ENCODE data around the gene STK38. TPM values are rescaled to one million over a fixed set of nuclear protein-coding genes. Genes with fewer than 3 reads are reported as not detected.

The STK38 gene
- total and polyA plus RNA-seq, 2 of the 13 experiments (the other 11 are each of a cell fraction or from before 2014, with no cell fraction given) = 10.3 to 20.7 TPM

DNA sequence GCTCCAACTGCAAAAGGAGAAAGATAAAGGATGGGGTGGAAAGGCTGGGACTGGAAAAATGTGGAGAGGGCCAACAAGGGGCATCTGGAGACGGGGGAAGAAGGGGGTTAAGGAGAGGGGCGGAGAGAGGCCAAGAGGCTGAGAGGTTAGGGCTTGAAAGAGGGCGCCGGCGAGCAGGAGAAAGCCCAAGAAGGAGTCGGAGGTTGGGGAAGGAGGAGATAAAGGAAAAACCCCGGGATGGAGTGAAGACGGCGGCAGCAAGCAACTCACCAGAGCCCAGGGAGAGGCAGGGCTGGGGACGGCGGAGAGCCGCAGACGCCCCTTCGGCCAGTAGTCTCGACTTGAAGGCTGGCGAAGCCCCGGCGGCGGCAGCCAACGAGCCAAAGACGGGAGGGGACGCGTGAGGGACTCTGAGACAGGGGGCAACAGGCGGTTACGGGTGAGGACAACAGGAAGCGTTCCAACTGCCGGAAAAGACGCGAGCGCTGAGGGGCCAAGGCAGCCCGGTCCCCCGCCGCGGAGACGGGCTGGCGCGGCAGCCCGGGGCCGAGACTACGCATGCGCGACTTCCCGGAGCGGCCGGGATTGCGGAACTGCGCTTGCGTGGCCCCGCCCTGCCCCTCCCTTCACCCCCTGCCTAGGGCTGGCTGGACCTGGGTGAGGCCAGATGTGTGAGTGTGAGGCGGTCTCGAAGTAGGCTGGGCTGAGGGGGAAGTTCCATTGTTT is at the start of gene STK38 (continued):
- 0 out of 2 replicates have a peak, but pooled peaks have one; percentile 26 for TF ChIP-seq ZNF569 (CRISPR knock-in tag; IDR thresholded peaks at IDR 0.05; ENCODE audit: borderline replicate concordance)
- no peak for TF ChIP-seq TMF1 (CRISPR knock-in tag; IDR thresholded peaks at IDR 0.05; ENCODE audit: low read depth)
- TF ChIP-seq FOXA3 (CRISPR knock-in tag; IDR thresholded peaks at IDR 0.05) = 0 out of 2 replicates have a peak, but pooled peaks have one; percentile 11
- peak; percentile 84 for TF ChIP-seq TBX2 (CRISPR knock-in tag; IDR thresholded peaks at IDR 0.05; ENCODE audit: borderline replicate concordance)
- TF ChIP-seq ZNF496 (CRISPR knock-in tag; IDR thresholded peaks at IDR 0.05; ENCODE audit: insufficient replicate concordance) = no peak
- TF ChIP-seq ZKSCAN5 (CRISPR knock-in tag; IDR thresholded peaks at IDR 0.05) = no peak
- peak; percentile 32; the same call in 1 of the 2 replicates for TF ChIP-seq FOXA1 (IDR thresholded peaks at IDR 0.05)
- no peak for TF ChIP-seq FOXA1 (CRISPR knock-in tag; IDR thresholded peaks at IDR 0.05)
- TF ChIP-seq, protein P1, sequence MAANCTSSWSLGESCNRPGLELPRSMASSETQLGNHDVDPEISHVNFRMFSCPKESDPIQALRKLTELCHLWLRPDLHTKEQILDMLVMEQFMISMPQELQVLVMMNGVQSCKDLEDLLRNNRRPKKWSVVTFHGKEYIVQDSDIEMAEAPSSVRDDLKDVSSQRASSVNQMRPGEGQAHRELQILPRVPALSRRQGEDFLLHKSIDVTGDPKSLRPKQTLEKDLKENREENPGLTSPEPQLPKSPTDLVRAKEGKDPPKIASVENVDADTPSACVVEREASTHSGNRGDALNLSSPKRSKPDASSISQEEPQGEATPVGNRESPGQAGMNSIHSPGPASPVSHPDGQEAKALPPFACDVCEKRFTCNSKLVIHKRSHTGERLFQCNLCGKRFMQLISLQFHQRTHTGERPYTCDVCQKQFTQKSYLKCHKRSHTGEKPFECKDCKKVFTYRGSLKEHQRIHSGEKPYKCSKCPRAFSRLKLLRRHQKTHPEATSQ (CRISPR knock-in tag; IDR thresholded peaks at IDR 0.05; ENCODE audit: borderline replicate concordance) = 0 out of 2 replicates have a peak, but pooled peaks have one; percentile 58
- TF ChIP-seq ONECUT2 (CRISPR knock-in tag; IDR thresholded peaks at IDR 0.05) = no peak
- TF ChIP-seq, protein P2, sequence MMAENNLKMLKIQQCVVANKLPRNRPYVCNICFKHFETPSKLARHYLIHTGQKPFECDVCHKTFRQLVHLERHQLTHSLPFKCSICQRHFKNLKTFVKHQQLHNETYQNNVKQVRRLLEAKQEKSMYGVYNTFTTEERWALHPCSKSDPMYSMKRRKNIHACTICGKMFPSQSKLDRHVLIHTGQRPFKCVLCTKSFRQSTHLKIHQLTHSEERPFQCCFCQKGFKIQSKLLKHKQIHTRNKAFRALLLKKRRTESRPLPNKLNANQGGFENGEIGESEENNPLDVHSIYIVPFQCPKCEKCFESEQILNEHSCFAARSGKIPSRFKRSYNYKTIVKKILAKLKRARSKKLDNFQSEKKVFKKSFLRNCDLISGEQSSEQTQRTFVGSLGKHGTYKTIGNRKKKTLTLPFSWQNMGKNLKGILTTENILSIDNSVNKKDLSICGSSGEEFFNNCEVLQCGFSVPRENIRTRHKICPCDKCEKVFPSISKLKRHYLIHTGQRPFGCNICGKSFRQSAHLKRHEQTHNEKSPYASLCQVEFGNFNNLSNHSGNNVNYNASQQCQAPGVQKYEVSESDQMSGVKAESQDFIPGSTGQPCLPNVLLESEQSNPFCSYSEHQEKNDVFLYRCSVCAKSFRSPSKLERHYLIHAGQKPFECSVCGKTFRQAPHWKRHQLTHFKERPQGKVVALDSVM (CRISPR knock-in tag; IDR thresholded peaks at IDR 0.05) = peak; percentile 63
- no peak; the same call in 1 of the 2 replicates for TF ChIP-seq SALL2 (CRISPR knock-in tag; IDR thresholded peaks at IDR 0.05)
- TF ChIP-seq ZSCAN22 (CRISPR knock-in tag; IDR thresholded peaks at IDR 0.05) = no peak
- 0 out of 2 replicates have a peak, but pooled peaks have one; percentile 59 for TF ChIP-seq MED13 (CRISPR knock-in tag; IDR thresholded peaks at IDR 0.05)
- TF ChIP-seq U2AF2 (IDR thresholded peaks at IDR 0.05; ENCODE audit: low read depth, low read length) = no peak; the same call in 1 of the 2 replicates
- peak; percentile 86 for TF ChIP-seq ZNF891 (CRISPR knock-in tag; IDR thresholded peaks at IDR 0.05)
- TF ChIP-seq ERF (CRISPR knock-in tag; IDR thresholded peaks at IDR 0.05) = peak; percentile 85
- no peak for TF ChIP-seq NR2F1 (CRISPR knock-in tag; IDR thresholded peaks at IDR 0.05)
- peak; percentile 60; the same call in 1 of the 2 replicates for TF ChIP-seq FOXC1 (CRISPR knock-in tag; IDR thresholded peaks at IDR 0.05; ENCODE audit: borderline replicate concordance)
- TF ChIP-seq, protein P3, sequence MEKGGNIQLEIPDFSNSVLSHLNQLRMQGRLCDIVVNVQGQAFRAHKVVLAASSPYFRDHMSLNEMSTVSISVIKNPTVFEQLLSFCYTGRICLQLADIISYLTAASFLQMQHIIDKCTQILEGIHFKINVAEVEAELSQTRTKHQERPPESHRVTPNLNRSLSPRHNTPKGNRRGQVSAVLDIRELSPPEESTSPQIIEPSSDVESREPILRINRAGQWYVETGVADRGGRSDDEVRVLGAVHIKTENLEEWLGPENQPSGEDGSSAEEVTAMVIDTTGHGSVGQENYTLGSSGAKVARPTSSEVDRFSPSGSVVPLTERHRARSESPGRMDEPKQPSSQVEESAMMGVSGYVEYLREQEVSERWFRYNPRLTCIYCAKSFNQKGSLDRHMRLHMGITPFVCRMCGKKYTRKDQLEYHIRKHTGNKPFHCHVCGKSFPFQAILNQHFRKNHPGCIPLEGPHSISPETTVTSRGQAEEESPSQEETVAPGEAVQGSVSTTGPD (CRISPR knock-in tag; IDR thresholded peaks at IDR 0.05) = no peak
- TF ChIP-seq HCFC1 (IDR thresholded peaks at IDR 0.05; ENCODE audit: low read depth, low read length) = no peak
- TF ChIP-seq GTF2F1 (IDR thresholded peaks at IDR 0.05; ENCODE audit: low read length) = no peak
- no peak; the same call in none of the 2 replicates for TF ChIP-seq ZNF772 (CRISPR knock-in tag; IDR thresholded peaks at IDR 0.05)
- peak; percentile 88 for TF ChIP-seq SALL1 (CRISPR knock-in tag; IDR thresholded peaks at IDR 0.05)
- no peak for TF ChIP-seq HMGA1 (CRISPR knock-in tag; conservative IDR thresholded peaks at IDR 0.05)
